ENCODE results near the gene FHOD3.

DNA sequence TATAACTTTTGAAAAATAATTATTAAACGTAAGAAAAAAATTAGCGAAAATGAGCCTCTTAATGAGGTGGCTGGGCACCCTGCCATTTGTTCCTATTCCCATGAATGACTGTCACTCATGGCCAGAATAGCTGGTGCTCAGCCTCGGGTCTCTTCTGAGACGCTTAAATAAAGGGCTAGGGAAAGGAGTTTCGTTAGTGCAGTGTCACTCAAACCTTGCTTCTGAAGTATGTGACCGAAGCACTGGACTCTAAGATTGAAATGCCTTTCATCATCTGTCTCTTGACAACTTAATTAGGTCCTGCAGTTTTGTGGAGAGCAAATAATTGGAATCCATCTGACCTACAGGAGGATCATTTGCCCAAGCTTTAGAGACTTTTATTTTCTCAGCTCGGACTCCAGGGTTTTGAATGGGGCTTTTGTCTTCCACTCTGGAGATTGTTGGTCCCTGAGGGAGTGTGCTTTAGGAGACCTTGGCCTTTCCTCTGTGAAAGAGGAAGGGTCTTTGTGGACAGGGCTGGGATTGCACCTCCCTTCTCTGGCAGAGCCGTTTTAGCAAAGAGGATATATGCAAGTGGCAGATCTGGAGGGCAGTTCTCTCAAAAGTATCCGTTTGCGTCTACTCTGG lies 42.3 kb upstream of the FHOD3 start:
- no peak for TF ChIP-seq CTCF (CRISPR knock-in tag; IDR thresholded peaks at IDR 0.05)
- TF ChIP-seq NFIC (IDR thresholded peaks at IDR 0.05; ENCODE audit: low read length), result no peak
- TF ChIP-seq, protein P1, sequence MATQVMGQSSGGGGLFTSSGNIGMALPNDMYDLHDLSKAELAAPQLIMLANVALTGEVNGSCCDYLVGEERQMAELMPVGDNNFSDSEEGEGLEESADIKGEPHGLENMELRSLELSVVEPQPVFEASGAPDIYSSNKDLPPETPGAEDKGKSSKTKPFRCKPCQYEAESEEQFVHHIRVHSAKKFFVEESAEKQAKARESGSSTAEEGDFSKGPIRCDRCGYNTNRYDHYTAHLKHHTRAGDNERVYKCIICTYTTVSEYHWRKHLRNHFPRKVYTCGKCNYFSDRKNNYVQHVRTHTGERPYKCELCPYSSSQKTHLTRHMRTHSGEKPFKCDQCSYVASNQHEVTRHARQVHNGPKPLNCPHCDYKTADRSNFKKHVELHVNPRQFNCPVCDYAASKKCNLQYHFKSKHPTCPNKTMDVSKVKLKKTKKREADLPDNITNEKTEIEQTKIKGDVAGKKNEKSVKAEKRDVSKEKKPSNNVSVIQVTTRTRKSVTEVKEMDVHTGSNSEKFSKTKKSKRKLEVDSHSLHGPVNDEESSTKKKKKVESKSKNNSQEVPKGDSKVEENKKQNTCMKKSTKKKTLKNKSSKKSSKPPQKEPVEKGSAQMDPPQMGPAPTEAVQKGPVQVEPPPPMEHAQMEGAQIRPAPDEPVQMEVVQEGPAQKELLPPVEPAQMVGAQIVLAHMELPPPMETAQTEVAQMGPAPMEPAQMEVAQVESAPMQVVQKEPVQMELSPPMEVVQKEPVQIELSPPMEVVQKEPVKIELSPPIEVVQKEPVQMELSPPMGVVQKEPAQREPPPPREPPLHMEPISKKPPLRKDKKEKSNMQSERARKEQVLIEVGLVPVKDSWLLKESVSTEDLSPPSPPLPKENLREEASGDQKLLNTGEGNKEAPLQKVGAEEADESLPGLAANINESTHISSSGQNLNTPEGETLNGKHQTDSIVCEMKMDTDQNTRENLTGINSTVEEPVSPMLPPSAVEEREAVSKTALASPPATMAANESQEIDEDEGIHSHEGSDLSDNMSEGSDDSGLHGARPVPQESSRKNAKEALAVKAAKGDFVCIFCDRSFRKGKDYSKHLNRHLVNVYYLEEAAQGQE (IDR thresholded peaks at IDR 0.05; ENCODE audit: borderline replicate concordance in 1 of 2, low read depth in 1 of 2, low read length in 2 of 2), result no peak
- TF ChIP-seq CEBPB (IDR thresholded peaks at IDR 0.05; ENCODE audit: borderline replicate concordance, low read depth, low read length), result no peak
- no peak for TF ChIP-seq THAP11 (CRISPR knock-in tag; IDR thresholded peaks at IDR 0.05)
- no peak for TF ChIP-seq CREB3 (CRISPR knock-in tag; IDR thresholded peaks at IDR 0.05)
- no peak for TF ChIP-seq ZFP36L2 (CRISPR knock-in tag; IDR thresholded peaks at IDR 0.05)
- TF ChIP-seq CAMTA2 (CRISPR knock-in tag; IDR thresholded peaks at IDR 0.05; ENCODE audit: borderline replicate concordance), result no peak
- TF ChIP-seq ZNF282 (IDR thresholded peaks at IDR 0.05; ENCODE audit: partially characterized antibody), result no peak
- no peak for TF ChIP-seq ZSCAN29 (CRISPR knock-in tag; conservative IDR thresholded peaks at IDR 0.05)
- no peak for TF ChIP-seq MED1 (CRISPR knock-in tag; IDR thresholded peaks at IDR 0.05)
- TF ChIP-seq FOXM1 (CRISPR knock-in tag; IDR thresholded peaks at IDR 0.05), result no peak
- TF ChIP-seq, protein P2, sequence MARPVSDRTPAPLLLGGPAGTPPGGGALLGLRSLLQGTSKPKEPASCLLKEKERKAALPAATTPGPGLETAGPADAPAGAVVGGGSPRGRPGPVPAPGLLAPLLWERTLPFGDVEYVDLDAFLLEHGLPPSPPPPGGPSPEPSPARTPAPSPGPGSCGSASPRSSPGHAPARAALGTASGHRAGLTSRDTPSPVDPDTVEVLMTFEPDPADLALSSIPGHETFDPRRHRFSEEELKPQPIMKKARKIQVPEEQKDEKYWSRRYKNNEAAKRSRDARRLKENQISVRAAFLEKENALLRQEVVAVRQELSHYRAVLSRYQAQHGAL (CRISPR knock-in tag; IDR thresholded peaks at IDR 0.05; ENCODE audit: not compliant biosample characterization), result no peak
- TF ChIP-seq AHR (CRISPR knock-in tag; IDR thresholded peaks at IDR 0.05), result no peak

Measured in HepG2 (cell line).